ENCODE data around the gene LRRC17. TPM values are rescaled to one million over a fixed set of nuclear protein-coding genes. Genes with fewer than 3 reads are reported as not detected.

Gene LRRC17
- total and polyA plus RNA-seq, 11 donors = 0.72 to 10.8 (median 2.8) TPM

DNA sequence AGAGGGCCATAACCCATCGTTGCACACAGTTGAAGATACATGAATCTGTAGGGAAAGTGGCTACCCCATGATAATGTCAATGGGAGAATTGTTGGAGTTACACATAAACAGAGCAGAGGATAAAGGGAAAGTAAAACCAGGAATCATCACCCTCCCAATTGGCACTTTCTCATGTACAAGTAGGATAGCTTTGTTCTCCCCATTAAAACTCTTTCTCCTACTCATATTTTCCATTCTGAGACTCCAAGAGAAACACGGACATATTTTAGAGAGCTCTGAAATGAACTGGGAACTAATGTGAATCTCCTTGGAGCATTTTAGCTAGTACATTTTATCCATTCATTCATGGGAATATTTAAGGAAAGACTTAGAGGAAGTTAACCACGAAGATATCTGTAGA, 17.2 kb upstream of the LRRC17 start:
- no peak for TF ChIP-seq POLR2A (IDR thresholded peaks at IDR 0.05)
- TF ChIP-seq, protein P1, sequence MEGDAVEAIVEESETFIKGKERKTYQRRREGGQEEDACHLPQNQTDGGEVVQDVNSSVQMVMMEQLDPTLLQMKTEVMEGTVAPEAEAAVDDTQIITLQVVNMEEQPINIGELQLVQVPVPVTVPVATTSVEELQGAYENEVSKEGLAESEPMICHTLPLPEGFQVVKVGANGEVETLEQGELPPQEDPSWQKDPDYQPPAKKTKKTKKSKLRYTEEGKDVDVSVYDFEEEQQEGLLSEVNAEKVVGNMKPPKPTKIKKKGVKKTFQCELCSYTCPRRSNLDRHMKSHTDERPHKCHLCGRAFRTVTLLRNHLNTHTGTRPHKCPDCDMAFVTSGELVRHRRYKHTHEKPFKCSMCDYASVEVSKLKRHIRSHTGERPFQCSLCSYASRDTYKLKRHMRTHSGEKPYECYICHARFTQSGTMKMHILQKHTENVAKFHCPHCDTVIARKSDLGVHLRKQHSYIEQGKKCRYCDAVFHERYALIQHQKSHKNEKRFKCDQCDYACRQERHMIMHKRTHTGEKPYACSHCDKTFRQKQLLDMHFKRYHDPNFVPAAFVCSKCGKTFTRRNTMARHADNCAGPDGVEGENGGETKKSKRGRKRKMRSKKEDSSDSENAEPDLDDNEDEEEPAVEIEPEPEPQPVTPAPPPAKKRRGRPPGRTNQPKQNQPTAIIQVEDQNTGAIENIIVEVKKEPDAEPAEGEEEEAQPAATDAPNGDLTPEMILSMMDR (IDR thresholded peaks at IDR 0.05) = no peak
- Histone ChIP-seq H3K36me3 (no peaks in the 10 kb centered on the region), H3K9me3 (no peaks in the 10 kb centered on the region), H3K4me3 (no peak overlapping the region), H3K4me1 (peaks cover 2 to 71% (median 26%) of the 10 kb centered on the region in 12 donors), H3K27ac (peak overlapping the region in 8 of 12 donors; percentile 5 to 68 (median 42)), H3K27me3 (no peaks in the 10 kb centered on the region)
- ATAC-seq (peak in 2 of 4 donors; percentile 32 to 67), DNase-seq (no peak)
- 44 to 61% (median 49%) methylated on average over 3 of the region's 3 CpGs for WGBS, 4 donors
- intact Hi-C loops (cut with DNase I) = loop anchor here in 3 of 10 donors (10.0 kb wide), 2 partner anchors 49 to 99 kb away; no protein-coding TSS in a partner anchor

GRCh38 chr7:102896585-102896984, 16.2 kb upstream of the LRRC17 start:
- Histone ChIP-seq H3K4me1 (peaks cover 2 to 61% (median 23%) of the 10 kb centered on the region in 12 donors), H3K36me3 (no peaks in the 10 kb centered on the region), H3K27me3 (no peaks in the 10 kb centered on the region), H3K27ac (peak overlapping the region in 6 of 12 donors; percentile 20 to 68 (median 54)), H3K9me3 (no peaks in the 10 kb centered on the region), H3K4me3 (no peak overlapping the region)
- TF ChIP-seq POLR2A (IDR thresholded peaks at IDR 0.05) = no peak
- TF ChIP-seq, protein P1 (IDR thresholded peaks at IDR 0.05) = no peak
- intact Hi-C loops (cut with DNase I) = loop anchor here in 3 of 10 donors (10.0 kb wide), 2 partner anchors 48 to 98 kb away; no protein-coding TSS in a partner anchor
- DNase-seq = no peak
- no peak for ATAC-seq

DNA sequence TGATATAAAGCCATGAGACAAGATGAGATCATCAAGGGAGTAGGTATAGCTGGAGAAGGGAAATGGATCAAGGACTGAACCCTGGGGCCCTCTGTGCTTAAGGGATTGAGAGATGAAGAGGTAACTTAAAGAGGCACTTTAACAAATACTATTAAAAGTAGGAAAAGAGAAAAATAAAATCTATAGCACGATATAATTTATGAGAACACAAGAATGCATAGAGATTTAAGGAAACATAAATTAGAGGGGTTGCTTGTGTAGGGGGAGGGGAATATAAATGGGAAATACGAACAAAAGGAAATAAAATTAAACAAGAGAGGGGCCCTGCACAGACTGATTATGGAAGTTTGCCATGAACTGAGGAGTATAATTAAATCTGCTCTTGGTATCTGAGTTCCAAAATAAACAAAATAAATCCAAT, 15.6 kb upstream of the LRRC17 start:
- DNase-seq = no peak
- TF ChIP-seq POLR2A (IDR thresholded peaks at IDR 0.05) = no peak
- TF ChIP-seq, protein P1 (IDR thresholded peaks at IDR 0.05) = no peak
- no peaks in the 10 kb centered on the region for H3K36me3 ChIP-seq
- no peak for ATAC-seq
- WGBS, 4 donors = 34 to 52% (median 42%) methylated on average over 2 of the region's 2 CpGs
- intact Hi-C loops (cut with DNase I) = loop anchor here in 3 of 10 donors (10.0 kb wide), 2 partner anchors 48 to 98 kb away; no protein-coding TSS in a partner anchor
- H3K9me3 ChIP-seq = no peaks in the 10 kb centered on the region
- no peaks in the 10 kb centered on the region for H3K27me3 ChIP-seq
- peak overlapping the region in 3 of 12 donors; percentile 20 to 68 (median 50) for H3K27ac ChIP-seq
- H3K4me1 ChIP-seq = peaks cover 0 to 55% (median 18%) of the 10 kb centered on the region in 12 donors
- H3K4me3 ChIP-seq = no peak overlapping the region

- intact Hi-C loops (cut with DNase I) = loop anchor here in 3 of 10 donors (10.0 kb wide), 2 partner anchors 47 to 97 kb away; no protein-coding TSS in a partner anchor
- H3K9me3 ChIP-seq = no peaks in the 10 kb centered on the region
Observed at GRCh38 chr7:102897856-102898531, 14.8 kb upstream of the LRRC17 start.

More at GRCh38 chr7:102897856-102898531, 14.8 kb upstream of the LRRC17 start:
- DNase-seq (no peak), ATAC-seq (no peak)
- Histone ChIP-seq H3K27ac (peak overlapping the region in 3 of 12 donors; percentile 20 to 39 (median 38)), H3K27me3 (no peaks in the 10 kb centered on the region), H3K4me3 (no peak overlapping the region), H3K4me1 (peaks cover 0 to 47% (median 11%) of the 10 kb centered on the region in 12 donors), H3K36me3 (no peaks in the 10 kb centered on the region)
- WGBS, 4 donors = 87 to 90% (median 89%) methylated on average over 5 of the region's 5 CpGs
- TF ChIP-seq, protein P1 (IDR thresholded peaks at IDR 0.05) = no peak

All from heart left ventricle (tissue), 16 donors.